Measurements from ENCODE around the gene BDH2.
A peak's percentile ranks its signal among the peaks of the same experiment; 100 is the strongest.

Gene BDH2

GRCh38 chr4:103032574-103032973, 67.1 kb downstream of the BDH2 start:
- peak; percentile 47 to 53 for DNase-seq (ENCODE audit: low spot score in 2 of 2)
- Histone ChIP-seq H3K27me3 (ENCODE audit: low read depth) (no peaks in the 10 kb centered on the region), H3K4me1 (no peaks in the 10 kb centered on the region), H3K4me3 (no peak overlapping the region), H3K9me3 (no peaks in the 10 kb centered on the region), H3K36me3 (replicated peaks) (no peaks in the 10 kb centered on the region)
- in situ Hi-C loops (cut with MboI; ENCODE audit: low sequenced_read_pairs), result no loop called here

GRCh38 chr4:103030791-103031190, 68.8 kb downstream of the BDH2 start:
- no peak for DNase-seq (ENCODE audit: low spot score in 2 of 2)
- Histone ChIP-seq H3K9me3 (no peaks in the 10 kb centered on the region), H3K27me3 (ENCODE audit: low read depth) (no peaks in the 10 kb centered on the region), H3K36me3 (replicated peaks) (no peaks in the 10 kb centered on the region), H3K4me1 (no peaks in the 10 kb centered on the region), H3K4me3 (no peak overlapping the region)
- in situ Hi-C loops (cut with MboI; ENCODE audit: low sequenced_read_pairs), result no loop called here

GRCh38 chr4:103029300-103029699, 70.3 kb downstream of the BDH2 start:
- no peaks in the 10 kb centered on the region for H3K9me3 ChIP-seq
- no peaks in the 10 kb centered on the region for H3K4me1 ChIP-seq
- no peaks in the 10 kb centered on the region for H3K27me3 ChIP-seq (ENCODE audit: low read depth)
- H3K4me3 ChIP-seq, result no peak overlapping the region
- no peaks in the 10 kb centered on the region for H3K36me3 ChIP-seq (replicated peaks)
- DNase-seq (ENCODE audit: low spot score in 2 of 2), result no peak
- in situ Hi-C loops (cut with MboI; ENCODE audit: low sequenced_read_pairs), result no loop called here

Data from HAP-1 (cell line).